SW480 (cell line): Measurements from ENCODE around the gene CD81.

Experiments used
- DNase-seq: peaks from one replicate; pipeline ENCODE4 v3.0.0-alpha.2; 2016; ENCODE audit warnings: low spot score

Gene CD81

GRCh38 chr11:2377511-2378443, 667 bp downstream of the CD81 start:
- no peak for DNase-seq

- no peak for DNase-seq
Observed at GRCh38 chr11:2378527-2379210, 1.6 kb downstream of the CD81 start.

- DNase-seq, result no peak
Observed at GRCh38 chr11:2379466-2380174, 2.5 kb downstream of the CD81 start.

GRCh38 chr11:2380396-2380795, 3.3 kb downstream of the CD81 start:
- no peak for DNase-seq

GRCh38 chr11:2380807-2381350, 3.8 kb downstream of the CD81 start:
- DNase-seq, result no peak

- DNase-seq, result no peak
Observed at GRCh38 chr11:2381494-2382128, 4.5 kb downstream of the CD81 start.

GRCh38 chr11:2382129-2382517, 5.0 kb downstream of the CD81 start:
- no peak for DNase-seq

- DNase-seq, result no peak
Observed at GRCh38 chr11:2382936-2383851, 6.1 kb downstream of the CD81 start.

GRCh38 chr11:2383852-2384804, 7.0 kb downstream of the CD81 start:
- DNase-seq, result no peak

- no peak for DNase-seq
Observed at GRCh38 chr11:2385156-2386151, 8.3 kb downstream of the CD81 start.

GRCh38 chr11:2386591-2386990, 9.5 kb downstream of the CD81 start:
- no peak for DNase-seq

GRCh38 chr11:2387266-2387987, 10.3 kb downstream of the CD81 start:
- DNase-seq, result no peak

GRCh38 chr11:2388431-2389376, 11.6 kb downstream of the CD81 start:
- DNase-seq, result no peak

GRCh38 chr11:2389377-2390026, 12.4 kb downstream of the CD81 start:
- no peak for DNase-seq

- no peak for DNase-seq
Observed at GRCh38 chr11:2390091-2390724, 13.1 kb downstream of the CD81 start.
